Liver (tissue), 9 donors: Measurements from ENCODE around the gene SPI1. TPM values are rescaled to one million over a fixed set of nuclear protein-coding genes. Genes with fewer than 3 reads are reported as not detected.

Experiments used
- DNase-seq: peaks from one replicate; pipeline ENCODE4 v3.0.0-alpha.2; 2017; ENCODE audit warnings: low spot score
- H3K27ac ChIP-seq, 2 donors: one replicate each; pipeline ENCODE4 v1.7.0; 2013; ENCODE audit warnings: inconsistent platforms in 2 of 2, low read length in 2 of 2, control low read depth in 1 of 2, low read depth in 1 of 2, mild to moderate bottlenecking in 1 of 2
- H3K27me3 ChIP-seq, 4 donors: one replicate each; pipeline versions ENCODE4 v1.6.1 to v1.7.0; 2013; ENCODE audit warnings: low read length in 3 of 4, inconsistent platforms in 1 of 4, mild to moderate bottlenecking in 1 of 4, moderate library complexity in 1 of 4; ENCODE audit not compliant: control insufficient read depth in 4 of 4, insufficient read depth in 4 of 4
- H3K36me3 ChIP-seq, 4 donors: one replicate each; pipeline versions ENCODE4 v1.6.1 to v1.7.0; 2013; ENCODE audit warnings: low read length in 3 of 4, mild to moderate bottlenecking in 3 of 4, low read depth in 1 of 4, moderate library complexity in 1 of 4; ENCODE audit not compliant: control insufficient read depth in 4 of 4, insufficient read depth in 3 of 4
- H3K4me1 ChIP-seq, 4 donors: one replicate each; pipeline versions ENCODE4 v1.6.1 to v1.7.0; 2013; ENCODE audit warnings: low read length in 3 of 4, mild to moderate bottlenecking in 3 of 4, moderate library complexity in 1 of 4; ENCODE audit not compliant: control insufficient read depth in 4 of 4, insufficient read depth in 4 of 4
- H3K4me3 ChIP-seq, 3 donors: one replicate each; pipeline versions ENCODE4 v1.6.1 to v1.7.0; 2013; ENCODE audit warnings: low read length in 3 of 3, control low read depth in 1 of 3, low read depth in 1 of 3, mild to moderate bottlenecking in 1 of 3
- H3K9ac ChIP-seq, 2 donors: one replicate each; pipeline ENCODE4 v1.7.0; 2013; ENCODE audit warnings: low read length in 2 of 2, mild to moderate bottlenecking in 2 of 2, moderate library complexity in 2 of 2, control low read depth in 1 of 2, low read depth in 1 of 2
- H3K9me3 ChIP-seq, 4 donors: one replicate each; pipeline versions ENCODE4 v1.6.1 to v1.7.0; 2013; ENCODE audit warnings: low read length in 3 of 4; ENCODE audit not compliant: control insufficient read depth in 4 of 4
- EGR1 ChIP-seq, 2 donors: IDR thresholded peaks; 2 replicates each; pipeline ENCODE4 v1.6.1; 2016 to 2018; ENCODE audit warnings: antibody characterized with exemption in 2 of 2, low read depth in 2 of 2
- FOXA1 ChIP-seq: IDR thresholded peaks from 2 replicates; pipeline ENCODE4 v1.6.1; 2016; ENCODE audit warnings: antibody characterized with exemption
- FOXA2 ChIP-seq: IDR thresholded peaks from 2 replicates; pipeline ENCODE4 v1.6.1; 2016; ENCODE audit warnings: antibody characterized with exemption
- GABPA ChIP-seq, 2 donors: IDR thresholded peaks in 1 of 2; conservative IDR thresholded peaks in 1 of 2; 2 replicates each; pipeline ENCODE4 v1.6.1; 2016; ENCODE audit warnings: antibody characterized with exemption in 2 of 2, mild to moderate bottlenecking in 1 of 2, moderate library complexity in 1 of 2
- HNF4A ChIP-seq, 2 donors: conservative IDR thresholded peaks; 2 replicates each; pipeline ENCODE4 v1.6.1; 2016; ENCODE audit warnings: antibody characterized with exemption in 2 of 2, mild to moderate bottlenecking in 2 of 2
- HNF4G ChIP-seq: IDR thresholded peaks from 2 replicates; pipeline ENCODE4 v1.6.1; 2016; ENCODE audit warnings: antibody characterized with exemption
- JUND ChIP-seq, 2 donors: IDR thresholded peaks; 2 replicates each; pipeline ENCODE4 v1.6.1; 2016; ENCODE audit warnings: antibody characterized with exemption in 2 of 2
- NR2F2 ChIP-seq: IDR thresholded peaks from 2 replicates; pipeline ENCODE4 v1.6.1; 2016; ENCODE audit warnings: antibody characterized with exemption
- RAD21 ChIP-seq, 2 donors: IDR thresholded peaks; 2 replicates each; pipeline ENCODE4 v1.6.1; 2016; ENCODE audit warnings: antibody characterized with exemption in 2 of 2, mild to moderate bottlenecking in 2 of 2
- SP1 ChIP-seq: IDR thresholded peaks from 2 replicates; pipeline ENCODE4 v1.6.1; 2018; ENCODE audit warnings: antibody characterized with exemption, mild to moderate bottlenecking
- TAF1 ChIP-seq: conservative IDR thresholded peaks from 2 replicates; pipeline ENCODE4 v1.6.1; 2016; ENCODE audit warnings: antibody characterized with exemption, mild to moderate bottlenecking
- YY1 ChIP-seq: IDR thresholded peaks from 2 replicates; pipeline ENCODE4 v1.6.1; 2016; ENCODE audit warnings: antibody characterized with exemption, mild to moderate bottlenecking
- WGBS: extraction: QIAGEN DNeasy Blood & Tissue Kit; methylation state at CpG from one replicate; pipeline ENCODE4 v1.1.7; 2013; 5-methylcytosine and 5-hydroxymethylcytosine counted together
- polyA plus RNA-seq, 2 donors: library from polyadenylated mRNA; stranded (reverse) in 1 of 2; unstranded in 1 of 2; fragments of 200-250 nt in 1 of 2; fragments of >200 nt in 1 of 2; fragmentation: Nextera tagmentation in 1 of 2; extraction: Ambion mirVana in 1 of 2; gene quantifications; one replicate each; pipeline versions ENCODE4 v1.2.1 to v1.2.3, GENCODE V29; 2013 to 2015
- total RNA-seq, 2 donors: library from RNA; depleted of rRNA; stranded (reverse); fragments of >200 nt; gene quantifications; one replicate each; pipeline ENCODE4 v1.2.3, GENCODE V29; 2014
- TF ChIP-seq, protein P1 (sequence below): IDR thresholded peaks from 2 replicates; pipeline ENCODE4 v1.6.1; 2016; ENCODE audit warnings: antibody characterized with exemption
- TF ChIP-seq, protein P2 (sequence below): IDR thresholded peaks from 2 replicates; pipeline ENCODE4 v1.6.1; 2016; ENCODE audit warnings: antibody characterized with exemption
- TF ChIP-seq, protein P3 (sequence below): IDR thresholded peaks from 2 replicates; pipeline ENCODE4 v1.6.1; 2016; ENCODE audit warnings: antibody characterized with exemption, mild to moderate bottlenecking
- TF ChIP-seq, protein P4 (sequence below): IDR thresholded peaks from 2 replicates; pipeline ENCODE4 v1.6.1; 2016; ENCODE audit warnings: antibody characterized with exemption
- TF ChIP-seq, protein P5 (sequence below): fragments of 150-350 bp; IDR thresholded peaks from 2 replicates; pipeline ENCODE4 v1.5.1; 2017; ENCODE audit warnings: improper control_type of control experiment, low read depth, low read length; ENCODE audit not compliant: missing input control
- donor health status: healthy.
- donor health status: healthy.
- donor health status: healthy.
- donor health status: healthy.
- donor health status: healthy.

The SPI1 gene
- total and polyA plus RNA-seq, 4 donors = 2.3 to 14.4 (median 13.3) TPM

DNA sequence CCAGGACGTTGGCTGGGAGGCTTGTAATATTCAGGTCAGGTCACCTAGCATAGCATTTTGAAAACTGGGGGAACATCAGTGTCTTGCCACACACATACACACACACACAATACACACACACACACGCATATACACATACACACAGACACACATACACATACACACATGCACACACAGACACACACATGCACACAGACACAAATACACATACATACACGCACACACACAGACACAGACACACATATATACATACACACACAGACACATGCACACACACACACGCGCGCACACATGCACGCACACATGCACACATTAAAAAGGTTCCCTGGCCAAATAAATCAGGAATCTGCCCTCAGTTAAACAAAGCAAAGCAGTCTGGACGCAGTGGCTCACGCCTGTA, 38.3 kb downstream of the SPI1 start:
- Histone ChIP-seq H3K9ac (no peak overlapping the region), H3K4me3 (no peak overlapping the region), H3K4me1 (no peaks in the 10 kb centered on the region), H3K36me3 (no peaks in the 10 kb centered on the region), H3K9me3 (no peaks in the 10 kb centered on the region), H3K27me3 (no peaks in the 10 kb centered on the region), H3K27ac (no peak overlapping the region)
- no peak for TF ChIP-seq NR2F2
- TF ChIP-seq FOXA1 = no peak
- TF ChIP-seq, protein P1, sequence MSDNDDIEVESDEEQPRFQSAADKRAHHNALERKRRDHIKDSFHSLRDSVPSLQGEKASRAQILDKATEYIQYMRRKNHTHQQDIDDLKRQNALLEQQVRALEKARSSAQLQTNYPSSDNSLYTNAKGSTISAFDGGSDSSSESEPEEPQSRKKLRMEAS = no peak
- TF ChIP-seq YY1 = no peak
- no peak for TF ChIP-seq TAF1
- no peak for DNase-seq
- WGBS = 90% methylated on average over 9 of the region's 9 CpGs

DNA sequence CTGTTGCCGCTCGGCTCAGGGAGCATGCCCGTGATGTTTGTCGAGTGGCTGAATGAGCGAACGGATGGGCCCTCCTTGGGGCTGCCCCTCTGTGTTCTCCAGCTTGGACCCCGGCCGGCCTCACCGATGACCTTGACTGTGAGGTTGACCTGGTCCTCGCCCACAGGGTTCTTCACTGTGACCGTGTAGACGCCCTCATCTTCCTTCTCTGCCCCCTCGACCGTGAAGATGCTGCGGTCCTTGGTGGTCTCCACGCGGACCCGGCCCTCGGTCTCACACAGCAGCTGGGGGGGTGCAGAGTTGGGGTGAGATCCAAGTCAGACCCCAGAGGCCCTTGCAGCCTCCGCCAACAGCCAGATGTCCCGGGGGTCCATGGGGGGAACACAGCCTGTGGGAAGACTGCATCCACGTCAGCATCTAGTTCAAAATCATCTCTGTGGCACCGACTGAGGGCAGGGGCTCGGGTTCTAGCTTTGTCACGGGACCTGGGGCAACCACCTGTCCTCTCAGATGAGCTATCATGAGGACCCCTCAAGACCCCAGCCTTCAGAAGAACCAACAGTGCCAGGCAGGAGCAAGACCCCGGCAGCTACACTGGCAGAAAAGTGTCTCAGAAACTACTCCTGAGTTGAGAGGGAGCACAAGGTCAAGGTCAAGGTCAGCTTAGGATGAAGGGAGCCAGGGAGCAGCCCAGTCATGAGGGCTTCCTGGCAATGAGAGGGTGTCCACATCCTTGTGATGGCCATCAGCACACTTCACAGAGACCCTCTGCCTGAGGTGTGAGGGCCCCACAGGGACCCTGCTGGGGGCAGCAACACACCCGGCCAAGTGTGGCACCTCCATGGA, 39.7 kb downstream of the SPI1 start:
- Histone ChIP-seq H3K4me3 (no peak overlapping the region), H3K4me1 (no peaks in the 10 kb centered on the region), H3K9ac (no peak overlapping the region), H3K27ac (no peak overlapping the region), H3K36me3 (no peaks in the 10 kb centered on the region), H3K27me3 (no peaks in the 10 kb centered on the region), H3K9me3 (no peaks in the 10 kb centered on the region)
- 93% methylated on average over 27 of the region's 27 CpGs for WGBS
- no peak for DNase-seq
- TF ChIP-seq HNF4G (no peak), FOXA1 (no peak), HNF4A (conservative IDR thresholded peaks at IDR 0.05) (no peak), EGR1 (IDR thresholded peaks at IDR 0.05; ENCODE audit: low read depth in 2 of 2) (no peak), GABPA (IDR thresholded peaks at IDR 0.05 in 1 of 2, conservative IDR thresholded peaks at IDR 0.05 in 1 of 2) (no peak), RAD21 (IDR thresholded peaks at IDR 0.05) (no peak), FOXA2 (no peak), NR2F2 (no peak)
- TF ChIP-seq, protein P2, sequence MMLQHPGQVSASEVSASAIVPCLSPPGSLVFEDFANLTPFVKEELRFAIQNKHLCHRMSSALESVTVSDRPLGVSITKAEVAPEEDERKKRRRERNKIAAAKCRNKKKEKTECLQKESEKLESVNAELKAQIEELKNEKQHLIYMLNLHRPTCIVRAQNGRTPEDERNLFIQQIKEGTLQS = no peak
- TF ChIP-seq, protein P3, sequence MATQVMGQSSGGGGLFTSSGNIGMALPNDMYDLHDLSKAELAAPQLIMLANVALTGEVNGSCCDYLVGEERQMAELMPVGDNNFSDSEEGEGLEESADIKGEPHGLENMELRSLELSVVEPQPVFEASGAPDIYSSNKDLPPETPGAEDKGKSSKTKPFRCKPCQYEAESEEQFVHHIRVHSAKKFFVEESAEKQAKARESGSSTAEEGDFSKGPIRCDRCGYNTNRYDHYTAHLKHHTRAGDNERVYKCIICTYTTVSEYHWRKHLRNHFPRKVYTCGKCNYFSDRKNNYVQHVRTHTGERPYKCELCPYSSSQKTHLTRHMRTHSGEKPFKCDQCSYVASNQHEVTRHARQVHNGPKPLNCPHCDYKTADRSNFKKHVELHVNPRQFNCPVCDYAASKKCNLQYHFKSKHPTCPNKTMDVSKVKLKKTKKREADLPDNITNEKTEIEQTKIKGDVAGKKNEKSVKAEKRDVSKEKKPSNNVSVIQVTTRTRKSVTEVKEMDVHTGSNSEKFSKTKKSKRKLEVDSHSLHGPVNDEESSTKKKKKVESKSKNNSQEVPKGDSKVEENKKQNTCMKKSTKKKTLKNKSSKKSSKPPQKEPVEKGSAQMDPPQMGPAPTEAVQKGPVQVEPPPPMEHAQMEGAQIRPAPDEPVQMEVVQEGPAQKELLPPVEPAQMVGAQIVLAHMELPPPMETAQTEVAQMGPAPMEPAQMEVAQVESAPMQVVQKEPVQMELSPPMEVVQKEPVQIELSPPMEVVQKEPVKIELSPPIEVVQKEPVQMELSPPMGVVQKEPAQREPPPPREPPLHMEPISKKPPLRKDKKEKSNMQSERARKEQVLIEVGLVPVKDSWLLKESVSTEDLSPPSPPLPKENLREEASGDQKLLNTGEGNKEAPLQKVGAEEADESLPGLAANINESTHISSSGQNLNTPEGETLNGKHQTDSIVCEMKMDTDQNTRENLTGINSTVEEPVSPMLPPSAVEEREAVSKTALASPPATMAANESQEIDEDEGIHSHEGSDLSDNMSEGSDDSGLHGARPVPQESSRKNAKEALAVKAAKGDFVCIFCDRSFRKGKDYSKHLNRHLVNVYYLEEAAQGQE = no peak

DNA sequence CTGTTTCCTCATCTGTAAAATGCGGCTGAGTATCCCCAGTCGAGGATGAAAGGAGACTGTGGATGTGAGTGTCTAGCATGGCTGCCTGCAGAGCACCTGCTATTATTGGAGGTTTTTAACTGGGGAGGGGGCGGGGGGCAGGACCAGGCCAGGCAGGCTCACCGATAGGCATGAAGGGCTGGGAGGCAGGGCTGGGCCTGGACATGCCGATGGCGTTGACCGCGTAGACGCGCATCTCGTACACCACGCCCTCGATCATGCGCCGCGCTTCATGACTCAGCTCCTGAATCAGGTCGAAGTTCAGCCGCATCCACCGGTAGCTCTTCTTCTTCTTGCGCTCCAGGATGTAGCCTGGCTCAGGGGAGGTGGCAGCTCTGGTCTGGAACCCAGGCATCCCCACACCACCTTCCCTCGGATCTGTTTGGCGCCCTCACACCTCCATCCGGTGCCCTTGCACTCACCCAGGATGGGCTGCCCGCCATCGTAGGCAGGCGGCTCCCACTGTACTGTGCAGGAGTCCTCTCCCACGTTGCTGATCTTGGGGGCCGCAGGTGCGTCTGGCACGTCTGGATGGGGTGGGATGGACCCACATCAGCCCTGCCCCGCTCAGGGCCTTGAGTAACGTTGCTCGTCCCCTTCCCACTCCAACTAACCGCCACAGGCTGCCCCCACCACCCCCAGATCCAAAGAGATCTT, 41.0 kb downstream of the SPI1 start:
- Histone ChIP-seq H3K9me3 (no peaks in the 10 kb centered on the region), H3K36me3 (no peaks in the 10 kb centered on the region), H3K27me3 (no peaks in the 10 kb centered on the region), H3K4me3 (no peak overlapping the region), H3K4me1 (no peaks in the 10 kb centered on the region), H3K9ac (no peak overlapping the region), H3K27ac (no peak overlapping the region)
- DNase-seq = no peak
- 93% methylated on average over 34 of the region's 34 CpGs for WGBS
- TF ChIP-seq GABPA (IDR thresholded peaks at IDR 0.05 in 1 of 2, conservative IDR thresholded peaks at IDR 0.05 in 1 of 2) (no peak), HNF4A (conservative IDR thresholded peaks at IDR 0.05) (no peak), EGR1 (IDR thresholded peaks at IDR 0.05; ENCODE audit: low read depth in 2 of 2) (no peak), TAF1 (no peak), FOXA2 (no peak), RAD21 (IDR thresholded peaks at IDR 0.05) (no peak), SP1 (no peak), HNF4G (no peak), JUND (IDR thresholded peaks at IDR 0.05) (no peak)
- TF ChIP-seq, protein P1 = no peak
- TF ChIP-seq, protein P2 = no peak
- TF ChIP-seq, protein P4, sequence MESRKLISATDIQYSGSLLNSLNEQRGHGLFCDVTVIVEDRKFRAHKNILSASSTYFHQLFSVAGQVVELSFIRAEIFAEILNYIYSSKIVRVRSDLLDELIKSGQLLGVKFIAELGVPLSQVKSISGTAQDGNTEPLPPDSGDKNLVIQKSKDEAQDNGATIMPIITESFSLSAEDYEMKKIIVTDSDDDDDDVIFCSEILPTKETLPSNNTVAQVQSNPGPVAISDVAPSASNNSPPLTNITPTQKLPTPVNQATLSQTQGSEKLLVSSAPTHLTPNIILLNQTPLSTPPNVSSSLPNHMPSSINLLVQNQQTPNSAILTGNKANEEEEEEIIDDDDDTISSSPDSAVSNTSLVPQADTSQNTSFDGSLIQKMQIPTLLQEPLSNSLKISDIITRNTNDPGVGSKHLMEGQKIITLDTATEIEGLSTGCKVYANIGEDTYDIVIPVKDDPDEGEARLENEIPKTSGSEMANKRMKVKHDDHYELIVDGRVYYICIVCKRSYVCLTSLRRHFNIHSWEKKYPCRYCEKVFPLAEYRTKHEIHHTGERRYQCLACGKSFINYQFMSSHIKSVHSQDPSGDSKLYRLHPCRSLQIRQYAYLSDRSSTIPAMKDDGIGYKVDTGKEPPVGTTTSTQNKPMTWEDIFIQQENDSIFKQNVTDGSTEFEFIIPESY = no peak
- TF ChIP-seq, protein P5, sequence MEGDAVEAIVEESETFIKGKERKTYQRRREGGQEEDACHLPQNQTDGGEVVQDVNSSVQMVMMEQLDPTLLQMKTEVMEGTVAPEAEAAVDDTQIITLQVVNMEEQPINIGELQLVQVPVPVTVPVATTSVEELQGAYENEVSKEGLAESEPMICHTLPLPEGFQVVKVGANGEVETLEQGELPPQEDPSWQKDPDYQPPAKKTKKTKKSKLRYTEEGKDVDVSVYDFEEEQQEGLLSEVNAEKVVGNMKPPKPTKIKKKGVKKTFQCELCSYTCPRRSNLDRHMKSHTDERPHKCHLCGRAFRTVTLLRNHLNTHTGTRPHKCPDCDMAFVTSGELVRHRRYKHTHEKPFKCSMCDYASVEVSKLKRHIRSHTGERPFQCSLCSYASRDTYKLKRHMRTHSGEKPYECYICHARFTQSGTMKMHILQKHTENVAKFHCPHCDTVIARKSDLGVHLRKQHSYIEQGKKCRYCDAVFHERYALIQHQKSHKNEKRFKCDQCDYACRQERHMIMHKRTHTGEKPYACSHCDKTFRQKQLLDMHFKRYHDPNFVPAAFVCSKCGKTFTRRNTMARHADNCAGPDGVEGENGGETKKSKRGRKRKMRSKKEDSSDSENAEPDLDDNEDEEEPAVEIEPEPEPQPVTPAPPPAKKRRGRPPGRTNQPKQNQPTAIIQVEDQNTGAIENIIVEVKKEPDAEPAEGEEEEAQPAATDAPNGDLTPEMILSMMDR = no peak
